Brain pericyte (primary cell): Measurements from ENCODE around the gene NKX1-2.

Source experiments
- DNase-seq: peaks from one replicate; pipeline ENCODE4 v3.0.0-alpha.2; 2012; ENCODE audit warnings: low read depth, low spot score

NKX1-2 gene

DNA sequence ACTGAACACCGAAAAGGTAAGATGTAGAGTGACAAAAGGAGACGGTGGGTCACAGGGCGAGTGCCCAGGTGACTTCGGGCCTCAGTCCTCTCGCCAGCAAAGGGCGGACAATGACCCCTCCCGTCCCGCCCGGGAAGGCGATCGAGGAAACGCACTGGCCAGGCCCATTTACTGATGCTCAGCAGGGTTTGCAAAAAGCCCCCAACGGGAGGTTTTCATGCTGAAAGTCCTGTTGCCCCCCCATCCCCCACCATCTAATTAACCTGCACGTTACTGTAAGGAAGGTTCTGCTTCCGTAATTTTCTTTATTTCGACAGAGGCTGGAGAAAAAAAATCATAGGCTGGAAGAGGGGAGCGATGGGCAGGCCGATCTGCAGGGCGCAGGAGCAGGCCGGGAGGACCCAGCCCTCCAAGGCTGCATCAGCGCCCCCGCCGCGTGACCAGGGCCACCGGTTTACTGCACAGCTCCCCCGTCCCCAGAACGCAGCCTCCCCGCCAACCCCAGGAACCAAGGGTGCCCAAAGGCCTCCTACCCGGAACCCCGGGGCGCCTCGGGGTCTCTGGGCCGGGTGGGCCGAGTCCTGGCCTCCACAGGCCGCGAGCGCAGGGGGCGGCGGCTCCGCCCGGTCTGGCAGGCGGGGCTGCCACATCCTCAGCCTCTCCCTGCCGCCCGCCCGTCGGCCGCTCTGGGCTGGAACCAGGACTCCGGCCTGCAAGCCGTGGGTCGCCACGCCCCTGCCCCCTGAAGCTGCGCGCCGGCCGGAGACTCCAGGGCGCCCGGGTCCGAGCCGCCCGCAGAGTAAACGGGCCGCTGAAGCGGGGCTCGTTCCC, 31.7 kb downstream of the NKX1-2 start:
- no peak for DNase-seq

GRCh38 chr10:124416733-124417132, 33.1 kb downstream of the NKX1-2 start:
- DNase-seq, result no peak

- DNase-seq, result no peak
Observed at GRCh38 chr10:124415210-124415609, 34.6 kb downstream of the NKX1-2 start.

DNA sequence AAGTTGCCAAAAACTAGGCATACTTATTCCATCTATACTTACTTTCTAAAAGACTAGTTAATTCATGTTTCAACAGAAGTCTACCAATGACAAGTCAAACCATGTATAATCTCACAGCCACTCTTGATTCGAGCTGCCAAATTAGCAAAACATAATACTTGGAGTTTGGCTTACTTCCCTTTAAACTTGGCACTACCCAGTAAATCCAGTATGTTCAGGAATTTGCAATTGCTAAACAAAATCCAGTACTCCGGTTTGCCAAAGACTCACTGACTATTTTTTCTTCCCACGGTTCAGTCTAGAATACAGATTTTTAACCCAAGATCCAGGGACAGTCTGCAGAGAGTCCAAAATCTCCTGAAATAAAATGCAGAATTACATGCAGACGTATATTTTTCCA, 35.8 kb downstream of the NKX1-2 start:
- DNase-seq, result no peak

- DNase-seq, result no peak
Observed at GRCh38 chr10:124409696-124410095, 40.1 kb downstream of the NKX1-2 start.

GRCh38 chr10:124408357-124408756, 41.5 kb downstream of the NKX1-2 start:
- no peak for DNase-seq

DNA sequence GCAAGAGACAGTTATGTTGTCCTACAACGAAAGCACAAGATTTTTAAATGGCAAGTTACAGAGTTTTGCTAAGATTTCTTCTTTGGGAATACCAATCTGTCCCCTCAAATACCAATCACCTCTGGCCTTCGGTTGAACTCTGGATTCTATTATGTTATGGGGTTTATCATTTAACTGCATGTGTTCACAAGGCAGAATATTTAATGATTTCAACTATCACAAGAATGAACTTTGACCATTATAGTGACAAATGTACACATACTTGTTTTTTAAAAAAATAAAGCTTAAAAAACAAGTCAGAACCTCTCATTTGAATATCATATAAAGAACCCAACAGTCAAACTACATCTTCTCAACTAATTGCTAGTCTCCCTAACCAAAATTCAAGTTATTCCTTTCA, 42.4 kb downstream of the NKX1-2 start:
- no peak for DNase-seq

GRCh38 chr10:124403548-124403947, 46.3 kb downstream of the NKX1-2 start:
- peak; percentile 63 for DNase-seq

GRCh38 chr10:124402273-124402672, 47.6 kb downstream of the NKX1-2 start:
- DNase-seq, result no peak

GRCh38 chr10:124401633-124402032, 48.2 kb downstream of the NKX1-2 start:
- no peak for DNase-seq
